ENCODE results near the gene THAP4.
"Not testable (repeated sequence)": the region's sequence is repeated elsewhere in the genome, so short reads cannot be mapped to it uniquely, and the experiment has no call there.

THAP4 gene

GRCh38 chr2:241668354-241668753, 31.4 kb upstream of the THAP4 start:
- DNase-seq (ENCODE audit: extremely low read depth, insufficient read length) = no peak
- no peak overlapping the region for H3K4me3 ChIP-seq (replicated peaks; ENCODE audit: low read depth, low read length)
- H3K36me3 ChIP-seq (ENCODE audit: control insufficient read depth, insufficient read depth, low read length) = peaks cover 29% of the 10 kb centered on the region
- H3K27me3 ChIP-seq (replicated peaks; ENCODE audit: control insufficient read depth, insufficient read depth, low read length) = no peaks in the 10 kb centered on the region
- TF ChIP-seq CTCF (IDR thresholded peaks at IDR 0.05; ENCODE audit: insufficient read depth, low read length, poor library complexity, severe bottlenecking) = no peak

- Histone ChIP-seq H3K27me3 (replicated peaks; ENCODE audit: control insufficient read depth, insufficient read depth, low read length) (no peaks in the 10 kb centered on the region), H3K4me3 (replicated peaks; ENCODE audit: low read depth, low read length) (no peak overlapping the region), H3K36me3 (ENCODE audit: control insufficient read depth, insufficient read depth, low read length) (peaks cover 25% of the 10 kb centered on the region)
- no peak for TF ChIP-seq CTCF (IDR thresholded peaks at IDR 0.05; ENCODE audit: insufficient read depth, low read length, poor library complexity, severe bottlenecking)
- no peak for DNase-seq (ENCODE audit: extremely low read depth, insufficient read length)
Measured at GRCh38 chr2:241666627-241667400, 29.9 kb upstream of the THAP4 start.

GRCh38 chr2:241665731-241666440, 28.9 kb upstream of the THAP4 start:
- H3K36me3 ChIP-seq (ENCODE audit: control insufficient read depth, insufficient read depth, low read length) = peaks cover 22% of the 10 kb centered on the region

GRCh38 chr2:241662731-241663130, 25.8 kb upstream of the THAP4 start:
- not testable (repeated sequence) for H3K4me3 ChIP-seq (replicated peaks; ENCODE audit: low read depth, low read length); H3K27me3 ChIP-seq (replicated peaks; ENCODE audit: control insufficient read depth, insufficient read depth, low read length); DNase-seq (ENCODE audit: extremely low read depth, insufficient read length)
- peaks cover 30% of the 10 kb centered on the region for H3K36me3 ChIP-seq (ENCODE audit: control insufficient read depth, insufficient read depth, low read length)

More at GRCh38 chr2:241665731-241666440, 28.9 kb upstream of the THAP4 start:
- Histone ChIP-seq H3K27me3 (replicated peaks; ENCODE audit: control insufficient read depth, insufficient read depth, low read length) (no peaks in the 10 kb centered on the region), H3K4me3 (replicated peaks; ENCODE audit: low read depth, low read length) (no peak overlapping the region)
- no peak for TF ChIP-seq CTCF (IDR thresholded peaks at IDR 0.05; ENCODE audit: insufficient read depth, low read length, poor library complexity, severe bottlenecking)
- DNase-seq (ENCODE audit: extremely low read depth, insufficient read length) = no peak

GRCh38 chr2:241660593-241661213, 23.7 kb upstream of the THAP4 start:
- Histone ChIP-seq H3K4me3 (replicated peaks; ENCODE audit: low read depth, low read length) (no peak overlapping the region), H3K27me3 (replicated peaks; ENCODE audit: control insufficient read depth, insufficient read depth, low read length) (no peaks in the 10 kb centered on the region), H3K36me3 (ENCODE audit: control insufficient read depth, insufficient read depth, low read length) (peaks cover 30% of the 10 kb centered on the region)
- no peak for DNase-seq (ENCODE audit: extremely low read depth, insufficient read length)
- no peak for TF ChIP-seq CTCF (IDR thresholded peaks at IDR 0.05; ENCODE audit: insufficient read depth, low read length, poor library complexity, severe bottlenecking)

- DNase-seq (ENCODE audit: extremely low read depth, insufficient read length) = no peak
- Histone ChIP-seq H3K27me3 (replicated peaks; ENCODE audit: control insufficient read depth, insufficient read depth, low read length) (no peaks in the 10 kb centered on the region), H3K4me3 (replicated peaks; ENCODE audit: low read depth, low read length) (no peak overlapping the region), H3K36me3 (ENCODE audit: control insufficient read depth, insufficient read depth, low read length) (peaks cover 38% of the 10 kb centered on the region)
- peak; percentile 65 for TF ChIP-seq CTCF (IDR thresholded peaks at IDR 0.05; ENCODE audit: insufficient read depth, low read length, poor library complexity, severe bottlenecking)
Measured at GRCh38 chr2:241659150-241659739, 22.3 kb upstream of the THAP4 start.

Measured in GM06990 (cell line).